ENCODE data around the gene STIM2.

The STIM2 gene

GRCh38 chr4:27003642-27004113 is 143.0 kb downstream of the STIM2 start:
- Histone ChIP-seq H3K9me3 (ENCODE audit: insufficient read depth, low read depth, low read length) (no peaks in the 10 kb centered on the region), H3K9me2 (replicated peaks; ENCODE audit: low read depth, low read length) (no peaks in the 10 kb centered on the region), H3K79me2 (ENCODE audit: insufficient read depth, low read length) (no peaks in the 10 kb centered on the region), H3K4me3 (ENCODE audit: low read length, poor library complexity, severe bottlenecking) (peak overlapping the region; percentile 55), H3K4me1 (ENCODE audit: insufficient read depth, low read length, poor library complexity, severe bottlenecking) (peaks cover 38% of the 10 kb centered on the region), H3K4me2 (ENCODE audit: low read depth, low read length, poor library complexity, severe bottlenecking) (peak overlapping the region; percentile 72), H2AFZ (ENCODE audit: low read length) (no peak overlapping the region), H4K20me1 (ENCODE audit: insufficient read depth, low read length, poor library complexity, severe bottlenecking) (no peaks in the 10 kb centered on the region), H3K36me3 (ENCODE audit: insufficient read depth, low read length) (no peaks in the 10 kb centered on the region), H3K9ac (ENCODE audit: low read depth, low read length, poor library complexity, severe bottlenecking) (peak overlapping the region; percentile 27), H3F3A (ENCODE audit: low read depth) (peaks cover 4% of the 10 kb centered on the region; the same call in 1 of the 2 replicates), H3K27me3 (ENCODE audit: insufficient read depth, low read length, poor library complexity, severe bottlenecking) (no peaks in the 10 kb centered on the region)
- peak; percentile 29; the same call in 1 of the 2 replicates for TF ChIP-seq CTCF (conservative IDR thresholded peaks at IDR 0.05; ENCODE audit: low read length)
- no peak for TF ChIP-seq EZH2phosphoT487 (IDR thresholded peaks at IDR 0.05; ENCODE audit: borderline replicate concordance)

- TF ChIP-seq EZH2phosphoT487 (IDR thresholded peaks at IDR 0.05; ENCODE audit: borderline replicate concordance) (no peak), CTCF (conservative IDR thresholded peaks at IDR 0.05; ENCODE audit: low read length) (no peak)
- Histone ChIP-seq H3K4me2 (ENCODE audit: low read depth, low read length, poor library complexity, severe bottlenecking) (no peak overlapping the region), H4K20me1 (ENCODE audit: insufficient read depth, low read length, poor library complexity, severe bottlenecking) (no peaks in the 10 kb centered on the region), H3K27me3 (ENCODE audit: insufficient read depth, low read length, poor library complexity, severe bottlenecking) (no peaks in the 10 kb centered on the region), H2AFZ (ENCODE audit: low read length) (no peak overlapping the region), H3K9ac (ENCODE audit: low read depth, low read length, poor library complexity, severe bottlenecking) (no peak overlapping the region), H3K9me3 (ENCODE audit: insufficient read depth, low read depth, low read length) (no peaks in the 10 kb centered on the region), H3K4me1 (ENCODE audit: insufficient read depth, low read length, poor library complexity, severe bottlenecking) (peaks cover 38% of the 10 kb centered on the region), H3K36me3 (ENCODE audit: insufficient read depth, low read length) (peaks cover 5% of the 10 kb centered on the region; the same call in 1 of the 2 replicates), H3K4me3 (ENCODE audit: low read length, poor library complexity, severe bottlenecking) (no peak overlapping the region), H3K79me2 (ENCODE audit: insufficient read depth, low read length) (no peaks in the 10 kb centered on the region), H3F3A (ENCODE audit: low read depth) (peaks cover 4% of the 10 kb centered on the region; the same call in 1 of the 2 replicates), H3K9me2 (replicated peaks; ENCODE audit: low read depth, low read length) (no peaks in the 10 kb centered on the region)
These were observed 144.9 kb downstream of the STIM2 start for GRCh38 chr4:27005501-27005900.

GRCh38 chr4:27005905-27006590 is 145.4 kb downstream of the STIM2 start:
- Histone ChIP-seq H3K79me2 (ENCODE audit: insufficient read depth, low read length) (no peaks in the 10 kb centered on the region), H4K20me1 (ENCODE audit: insufficient read depth, low read length, poor library complexity, severe bottlenecking) (no peaks in the 10 kb centered on the region), H2AFZ (ENCODE audit: low read length) (no peak overlapping the region), H3K36me3 (ENCODE audit: insufficient read depth, low read length) (peaks cover 5% of the 10 kb centered on the region; the same call in 1 of the 2 replicates), H3K27me3 (ENCODE audit: insufficient read depth, low read length, poor library complexity, severe bottlenecking) (no peaks in the 10 kb centered on the region), H3K9ac (ENCODE audit: low read depth, low read length, poor library complexity, severe bottlenecking) (no peak overlapping the region), H3F3A (ENCODE audit: low read depth) (peaks cover 4% of the 10 kb centered on the region; the same call in 1 of the 2 replicates), H3K9me2 (replicated peaks; ENCODE audit: low read depth, low read length) (no peaks in the 10 kb centered on the region), H3K4me3 (ENCODE audit: low read length, poor library complexity, severe bottlenecking) (no peak overlapping the region), H3K9me3 (ENCODE audit: insufficient read depth, low read depth, low read length) (no peaks in the 10 kb centered on the region), H3K4me2 (ENCODE audit: low read depth, low read length, poor library complexity, severe bottlenecking) (no peak overlapping the region), H3K4me1 (ENCODE audit: insufficient read depth, low read length, poor library complexity, severe bottlenecking) (peaks cover 38% of the 10 kb centered on the region)
- no peak for TF ChIP-seq EZH2phosphoT487 (IDR thresholded peaks at IDR 0.05; ENCODE audit: borderline replicate concordance)
- no peak for TF ChIP-seq CTCF (conservative IDR thresholded peaks at IDR 0.05; ENCODE audit: low read length)
